ENCODE measurements around the gene PIRT.

PIRT gene

GRCh38 chr17:10838682-10839081 lies 795 bp upstream of the PIRT start:
- no peak overlapping the region for H3K4me3 ChIP-seq (ENCODE audit: low read length)
- H3K9me3 ChIP-seq (replicated peaks; ENCODE audit: insufficient read depth, low read length), result no peaks in the 10 kb centered on the region
- H3K9ac ChIP-seq (ENCODE audit: low read length), result no peak overlapping the region
- H3F3A ChIP-seq (ENCODE audit: insufficient read depth, low read length), result no peaks in the 10 kb centered on the region
- H3K4me1 ChIP-seq (ENCODE audit: low read length), result no peaks in the 10 kb centered on the region
- no peak overlapping the region for H2AFZ ChIP-seq (ENCODE audit: low read length)
- H3K9me2 ChIP-seq (replicated peaks; ENCODE audit: insufficient read depth, low read length), result no peaks in the 10 kb centered on the region
- H4K20me1 ChIP-seq (ENCODE audit: insufficient read depth, low read length), result no peaks in the 10 kb centered on the region
- TF ChIP-seq EZH2 (optimal IDR thresholded peaks at IDR 0.05; ENCODE audit: low read depth, low read length) (no peak), CTCF (IDR thresholded peaks at IDR 0.05; ENCODE audit: low read length) (no peak), EZH2phosphoT487 (IDR thresholded peaks at IDR 0.05; ENCODE audit: low read length) (no peak)
- no peaks in the 10 kb centered on the region for H3K27me3 ChIP-seq (replicated peaks; ENCODE audit: insufficient read depth, low read length)
- no peak overlapping the region for H3K27ac ChIP-seq (ENCODE audit: low read length)
- H3K79me2 ChIP-seq (ENCODE audit: low read length), result no peaks in the 10 kb centered on the region
- no peak overlapping the region for H3K4me2 ChIP-seq (ENCODE audit: low read depth, low read length)
- DNase-seq, result no peak
- H3K36me3 ChIP-seq (replicated peaks; ENCODE audit: insufficient read depth, low read length), result no peaks in the 10 kb centered on the region

DNA sequence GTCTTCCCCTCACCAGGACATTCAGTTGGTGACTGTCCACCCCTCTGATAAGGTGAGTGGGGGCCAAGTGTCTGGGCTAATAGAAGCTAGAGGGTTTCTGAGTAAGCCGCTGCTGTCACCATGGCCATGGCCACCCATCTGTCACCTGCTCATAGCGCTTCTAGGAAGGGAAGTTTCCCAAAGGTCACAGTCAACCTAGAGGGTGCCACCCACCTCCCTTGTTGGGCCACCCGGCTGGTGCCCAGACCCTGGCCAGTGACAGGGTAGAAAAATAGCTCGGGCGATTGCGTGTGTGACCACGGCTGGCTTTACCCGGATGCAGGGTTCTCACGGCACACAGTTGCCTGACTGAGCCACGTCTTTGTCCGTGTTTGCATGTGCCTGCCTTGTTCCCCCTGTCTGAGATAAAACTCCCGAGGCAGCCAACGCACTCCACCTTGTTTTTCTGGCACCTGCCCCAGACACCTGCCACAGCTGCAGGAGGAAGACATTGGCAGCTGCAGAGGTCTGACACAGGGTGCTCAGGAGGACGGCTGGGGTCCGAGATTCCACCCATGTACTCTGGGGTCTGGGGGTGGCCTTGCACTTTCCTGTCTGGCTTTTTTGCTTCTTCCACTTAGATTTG lies 809 bp downstream of the PIRT start:
- H3K79me2 ChIP-seq (ENCODE audit: low read length), result no peaks in the 10 kb centered on the region
- no peaks in the 10 kb centered on the region for H3K4me1 ChIP-seq (ENCODE audit: low read length)
- H3K36me3 ChIP-seq (replicated peaks; ENCODE audit: insufficient read depth, low read length), result no peaks in the 10 kb centered on the region
- H3K4me3 ChIP-seq (ENCODE audit: low read length), result no peak overlapping the region
- H3K27ac ChIP-seq (ENCODE audit: low read length), result no peak overlapping the region
- DNase-seq, result no peak
- H4K20me1 ChIP-seq (ENCODE audit: insufficient read depth, low read length), result no peaks in the 10 kb centered on the region
- no peaks in the 10 kb centered on the region for H3K9me2 ChIP-seq (replicated peaks; ENCODE audit: insufficient read depth, low read length)
- no peaks in the 10 kb centered on the region for H3K27me3 ChIP-seq (replicated peaks; ENCODE audit: insufficient read depth, low read length)
- no peak overlapping the region for H3K4me2 ChIP-seq (ENCODE audit: low read depth, low read length)
- TF ChIP-seq EZH2 (optimal IDR thresholded peaks at IDR 0.05; ENCODE audit: low read depth, low read length) (no peak), CTCF (IDR thresholded peaks at IDR 0.05; ENCODE audit: low read length) (no peak), EZH2phosphoT487 (IDR thresholded peaks at IDR 0.05; ENCODE audit: low read length) (no peak)
- H2AFZ ChIP-seq (ENCODE audit: low read length), result no peak overlapping the region
- H3K9me3 ChIP-seq (replicated peaks; ENCODE audit: insufficient read depth, low read length), result no peaks in the 10 kb centered on the region
- H3F3A ChIP-seq (ENCODE audit: insufficient read depth, low read length), result no peaks in the 10 kb centered on the region
- H3K9ac ChIP-seq (ENCODE audit: low read length), result no peak overlapping the region

- H3K4me3 ChIP-seq (ENCODE audit: low read length), result no peak overlapping the region
- no peak overlapping the region for H3K9ac ChIP-seq (ENCODE audit: low read length)
- no peak overlapping the region for H3K4me2 ChIP-seq (ENCODE audit: low read depth, low read length)
- TF ChIP-seq EZH2 (optimal IDR thresholded peaks at IDR 0.05; ENCODE audit: low read depth, low read length) (no peak), EZH2phosphoT487 (IDR thresholded peaks at IDR 0.05; ENCODE audit: low read length) (no peak)
- no peaks in the 10 kb centered on the region for H3K27me3 ChIP-seq (replicated peaks; ENCODE audit: insufficient read depth, low read length)
- no peaks in the 10 kb centered on the region for H3K9me3 ChIP-seq (replicated peaks; ENCODE audit: insufficient read depth, low read length)
- H3K36me3 ChIP-seq (replicated peaks; ENCODE audit: insufficient read depth, low read length), result no peaks in the 10 kb centered on the region
- no peaks in the 10 kb centered on the region for H3F3A ChIP-seq (ENCODE audit: insufficient read depth, low read length)
- H3K79me2 ChIP-seq (ENCODE audit: low read length), result no peaks in the 10 kb centered on the region
- DNase-seq, result no peak
- H4K20me1 ChIP-seq (ENCODE audit: insufficient read depth, low read length), result no peaks in the 10 kb centered on the region
- H3K9me2 ChIP-seq (replicated peaks; ENCODE audit: insufficient read depth, low read length), result no peaks in the 10 kb centered on the region
- no peaks in the 10 kb centered on the region for H3K4me1 ChIP-seq (ENCODE audit: low read length)
- H3K27ac ChIP-seq (ENCODE audit: low read length), result no peak overlapping the region
- no peak overlapping the region for H2AFZ ChIP-seq (ENCODE audit: low read length)
Measured at GRCh38 chr17:10836145-10836544, 1.7 kb downstream of the PIRT start.

DNA sequence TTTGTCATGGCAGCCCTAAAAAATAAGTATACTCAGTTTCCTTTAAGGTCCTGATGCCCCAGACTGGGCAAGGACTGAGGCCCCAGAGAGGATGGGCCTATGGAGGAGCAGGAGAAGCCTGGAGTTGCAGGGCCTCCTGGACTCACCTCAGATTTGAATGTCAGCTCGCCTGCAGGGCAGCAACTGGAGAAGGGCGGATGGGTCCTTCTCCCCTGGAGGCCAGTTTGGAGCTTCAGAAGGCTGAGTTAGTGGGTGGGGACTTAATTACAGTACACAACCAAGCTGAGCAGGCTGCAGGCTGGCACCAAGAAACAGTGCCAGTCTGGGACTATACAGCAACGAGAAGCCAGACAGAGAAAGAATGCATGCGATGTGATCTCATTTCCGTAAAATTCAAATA lies 6.2 kb downstream of the PIRT start:
- H3K4me2 ChIP-seq (ENCODE audit: low read depth, low read length), result no peak overlapping the region
- no peaks in the 10 kb centered on the region for H4K20me1 ChIP-seq (ENCODE audit: insufficient read depth, low read length)
- no peaks in the 10 kb centered on the region for H3K9me3 ChIP-seq (replicated peaks; ENCODE audit: insufficient read depth, low read length)
- no peaks in the 10 kb centered on the region for H3K79me2 ChIP-seq (ENCODE audit: low read length)
- no peaks in the 10 kb centered on the region for H3K4me1 ChIP-seq (ENCODE audit: low read length)
- no peak for TF ChIP-seq CTCF (IDR thresholded peaks at IDR 0.05; ENCODE audit: low read length)
- TF ChIP-seq EZH2 (optimal IDR thresholded peaks at IDR 0.05; ENCODE audit: low read depth, low read length), result no peak
- no peak for TF ChIP-seq EZH2phosphoT487 (IDR thresholded peaks at IDR 0.05; ENCODE audit: low read length)
- H3F3A ChIP-seq (ENCODE audit: insufficient read depth, low read length), result no peaks in the 10 kb centered on the region
- H3K9ac ChIP-seq (ENCODE audit: low read length), result no peak overlapping the region
- no peaks in the 10 kb centered on the region for H3K9me2 ChIP-seq (replicated peaks; ENCODE audit: insufficient read depth, low read length)
- no peak overlapping the region for H2AFZ ChIP-seq (ENCODE audit: low read length)
- DNase-seq, result no peak
- H3K36me3 ChIP-seq (replicated peaks; ENCODE audit: insufficient read depth, low read length), result no peaks in the 10 kb centered on the region
- no peak overlapping the region for H3K27ac ChIP-seq (ENCODE audit: low read length)
- no peaks in the 10 kb centered on the region for H3K27me3 ChIP-seq (replicated peaks; ENCODE audit: insufficient read depth, low read length)
- no peak overlapping the region for H3K4me3 ChIP-seq (ENCODE audit: low read length)
